Erythroblast (primary cell): ENCODE data around the gene C1QTNF1.

ENCODE experiments used
- GATA1 ChIP-seq: IDR thresholded peaks from 2 replicates; pipeline ENCODE4 v1.6.1; 2011; ENCODE audit warnings: low read depth, mild to moderate bottlenecking, control low read depth, low read length, moderate library complexity
- POLR2A ChIP-seq: IDR thresholded peaks from 2 replicates; pipeline ENCODE4 v1.6.1; 2011; ENCODE audit warnings: mild to moderate bottlenecking, low read length

DNA sequence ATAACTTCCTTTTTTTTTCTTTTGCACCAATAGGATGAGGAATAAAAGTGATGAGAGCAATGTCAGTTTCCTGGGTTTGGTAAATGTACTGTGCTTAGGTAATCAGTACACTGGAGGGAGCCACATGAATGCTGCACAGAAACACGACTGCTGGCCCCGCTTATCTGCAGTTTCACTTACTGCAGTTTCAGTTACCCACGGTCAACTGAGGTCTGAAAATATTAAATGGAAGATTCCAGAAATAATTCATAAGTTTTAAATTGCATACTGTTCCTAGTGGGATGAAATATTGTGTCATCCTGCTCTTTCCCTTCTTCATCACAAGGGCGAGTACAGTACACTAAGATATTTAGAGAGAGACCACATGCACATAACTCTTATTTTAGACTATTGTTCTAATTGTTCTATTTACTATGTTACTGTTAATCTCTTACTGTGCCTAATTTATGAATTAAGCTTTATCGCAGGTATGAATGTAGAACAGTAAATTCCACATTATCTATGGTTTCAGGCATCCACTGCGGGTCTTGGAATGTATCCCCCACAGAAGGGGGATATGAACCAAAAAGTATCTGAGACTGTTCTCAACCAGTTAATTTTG is 37.8 kb upstream of the C1QTNF1 start:
- TF ChIP-seq POLR2A (no peak), GATA1 (no peak)
